ENCODE results near the gene RAP1GDS1.

- TF ChIP-seq CTCF (optimal IDR thresholded peaks at IDR 0.05 in 1 of 3, IDR thresholded peaks at IDR 0.05 in 1 of 3, conservative IDR thresholded peaks at IDR 0.05 in 1 of 3; ENCODE audit: extremely low read depth in 1 of 3, insufficient read depth in 2 of 3, low read length in 3 of 3) (no peak), EZH2 (IDR thresholded peaks at IDR 0.05; ENCODE audit: low read length) (no peak)
Measured at GRCh38 chr4:98232202-98232601, 29.0 kb upstream of the RAP1GDS1 start.
